T-cell (primary cell): ENCODE results near the gene HPS3. TPM values are rescaled to one million over a fixed set of nuclear protein-coding genes. Genes with fewer than 3 reads are reported as not detected.

Source experiments
- ATAC-seq, 4 experiments: fragments of 200-7000 bp in 3 of 4; fragments of 150-1000 bp in 1 of 4; cut with Tn5 transposase; replicated peaks in 1 of 4; 1 replicate in 3 of 4; 2 replicates in 1 of 4; pipeline ENCODE4 v1.10.0; 2021; ENCODE audit warnings: moderate library complexity in 3 of 4, mild to moderate bottlenecking in 2 of 4, moderate number of reproducible peaks in 1 of 4
- CTCF ChIA-PET, 2 donors: fragments of 300-600 bp; sonication (Branson Sonifier 250); formaldehyde crosslinking; loops; one replicate each; lab custom pipeline; 2022; ENCODE audit warnings: antibody characterized with exemption in 2 of 2; lab: Charles Lee
- POLR2A ChIA-PET, 2 donors: fragments of 300-600 bp; sonication (Branson Sonifier 250); formaldehyde crosslinking; loops; one replicate each; lab custom pipeline; 2022; ENCODE audit warnings: antibody characterized with exemption in 2 of 2; lab: Charles Lee
- DNase-seq, 35 experiments: peaks; one replicate each; pipeline versions ENCODE4 v3.0.0 to v3.0.0-alpha.2; 2013 to 2023
- H3K27ac ChIP-seq: one replicate; pipeline ENCODE4 v1.5.1; 2013; ENCODE audit warnings: low read length
- H3K27me3 ChIP-seq, 2 experiments: replicated peaks in 1 of 2; 1 replicate in 1 of 2; 2 replicates in 1 of 2; pipeline versions ENCODE4 v1.6.1 to v1.7.0; 2013; ENCODE audit warnings: low read length in 1 of 2, mixed read lengths in 1 of 2; ENCODE audit not compliant: control insufficient read depth in 2 of 2, insufficient read depth in 2 of 2; ENCODE audit errors: extremely low read depth in 1 of 2
- H3K36me3 ChIP-seq, 2 donors: 1 replicate in 1 of 2; 2 replicates in 1 of 2; pipeline versions ENCODE4 v1.6.1 to v1.7.0; 2013; ENCODE audit warnings: low read length in 1 of 2; ENCODE audit not compliant: control insufficient read depth in 2 of 2, insufficient read depth in 1 of 2; ENCODE audit errors: extremely low read depth in 1 of 2
- H3K4me1 ChIP-seq, 2 experiments: 1 replicate in 1 of 2; 2 replicates in 1 of 2; pipeline versions ENCODE4 v1.6.1 to v1.7.0; 2013; ENCODE audit warnings: low read length in 2 of 2, mixed read lengths in 1 of 2; ENCODE audit not compliant: insufficient read depth in 2 of 2, control insufficient read depth in 1 of 2; ENCODE audit errors: extremely low read depth in 1 of 2
- H3K4me3 ChIP-seq, 2 donors: 1 replicate in 1 of 2; 2 replicates in 1 of 2; pipeline versions ENCODE4 v1.5.1 to v1.7.0; 2013; ENCODE audit warnings: mild to moderate bottlenecking in 2 of 2, low read length in 1 of 2, moderate library complexity in 1 of 2; ENCODE audit not compliant: control insufficient read depth in 1 of 2; ENCODE audit errors: extremely low read depth in 1 of 2
- H3K9me3 ChIP-seq: 2 replicates; pipeline ENCODE4 v1.7.0; 2013
- H3K27ac Mint-ChIP-seq, 2 donors: one replicate each; pipeline ENCODE4 v1.8.0; 2020 to 2021; ENCODE audit warnings: mild to moderate bottlenecking in 2 of 2, mixed read lengths in 2 of 2
- H3K27me3 Mint-ChIP-seq, 2 donors: one replicate each; pipeline ENCODE4 v1.8.0; 2021 to 2022; ENCODE audit warnings: mixed read lengths in 2 of 2
- H3K36me3 Mint-ChIP-seq: one replicate; pipeline ENCODE4 v1.8.0; 2021; ENCODE audit warnings: mixed read lengths
- H3K4me1 Mint-ChIP-seq, 3 donors: one replicate each; pipeline ENCODE4 v1.8.0; 2020 to 2022; ENCODE audit warnings: mixed read lengths in 3 of 3, mild to moderate bottlenecking in 1 of 3
- H3K4me3 Mint-ChIP-seq, 3 donors: one replicate each; pipeline ENCODE4 v1.8.0; 2020 to 2022; ENCODE audit warnings: mild to moderate bottlenecking in 3 of 3, mixed read lengths in 3 of 3, moderate library complexity in 3 of 3
- H3K9me3 Mint-ChIP-seq, 3 donors: one replicate each; pipeline ENCODE4 v1.8.0; 2020 to 2022; ENCODE audit warnings: mixed read lengths in 3 of 3
- WGBS: methylation state at CpG from one replicate; pipeline ENCODE4 v1.1.5; 2013; ENCODE audit warnings: missing lambda C conversion rate; ENCODE audit not compliant: insufficient coverage; 5-methylcytosine and 5-hydroxymethylcytosine counted together
- total RNA-seq, 35 experiments: library from RNA in 6 of 35; stranded (reverse) in 6 of 35; fragments of 120-200 nt in 1 of 35; gene quantifications; one replicate each; pipeline versions ENCODE4 v1.2.1 to v1.2.4 and lab custom pipeline; 2013 to 2026

The HPS3 gene
- total RNA-seq (10 to 100 TPM; 18.6 to 28.4 (median 21.5) TPM), total RNA-seq (lab: John Stamatoyannopoulos, UW) (4.7 to 88.5 (median 29.3) reads per million in 29 experiments)
- total RNA-seq (2013) = 39.5 TPM

- Mint-ChIP-seq H3K9me3 (no peaks in the 10 kb centered on the region), H3K4me3 (peak within 1 kb of the TSS; percentile 90 to 99 (median 96)), H3K36me3 (peaks cover 5% of the 10 kb centered on the region), H3K4me1 (peaks cover 48 to 49% (median 48%) of the 10 kb centered on the region in 3 donors), H3K27me3 (peaks cover 4 to 11% of the 10 kb centered on the region in 2 donors), H3K27ac (peak within 1 kb of the TSS; percentile 68 to 85)
- Histone ChIP-seq H3K9me3 (no peaks in the 10 kb centered on the region), H3K4me1 (peaks cover 15 to 17% of the 10 kb centered on the region in 2 experiments), H3K4me3 (peak within 1 kb of the TSS; percentile 97), H3K36me3 (no peaks in the 10 kb centered on the region), H3K27me3 (peaks cover 0 to 4% of the 10 kb centered on the region in 2 experiments), H3K27ac (peak within 1 kb of the TSS; percentile 74)
- ChIA-PET POLR2A (interaction anchor here (0.6 to 0.9 kb wide), 4 partner anchors 10 to 1316 kb away, joined by 3 to 8 read pairs (median 3); no protein-coding TSS in a partner anchor), CTCF (interaction anchor here (0.6 to 3.0 kb wide), 13 partner anchors 9 to 1606 kb away, joined by 3 to 26 read pairs (median 3); partner anchors contain the start of gene COMMD2 (in 2 of the 2))
- ATAC-seq (peak; percentile 89 to 93 (median 90)), DNase-seq (peak; percentile 53 to 89 (median 70))
- WGBS = under 1% methylated on average over 84 of the region's 84 CpGs
These were observed at the start of gene HPS3 for GRCh38 chr3:149129326-149130205. Gene HPS3 (plus strand): TSS chr3:149129638. CDS start chr3:149129724, 86 bp downstream.

- no peaks in the 10 kb centered on the region for H3K27me3 Mint-ChIP-seq
- H3K4me1 Mint-ChIP-seq = peaks cover 19 to 24% (median 21%) of the 10 kb centered on the region in 3 donors
- POLR2A ChIA-PET = no interaction called here
- Histone ChIP-seq H3K27me3 (no peaks in the 10 kb centered on the region), H3K9me3 (no peaks in the 10 kb centered on the region), H3K4me1 (peaks cover 0 to 2% of the 10 kb centered on the region in 2 experiments), H3K36me3 (peaks cover 0 to 11% of the 10 kb centered on the region in 2 donors), H3K27ac (no peak overlapping the region), H3K4me3 (no peak overlapping the region)
- no peak overlapping the region for H3K4me3 Mint-ChIP-seq
- ATAC-seq = no peak
- H3K27ac Mint-ChIP-seq = no peak overlapping the region
- peaks cover 16% of the 10 kb centered on the region for H3K36me3 Mint-ChIP-seq
- WGBS = 100% methylated on average over 1 of the region's 3 CpGs
- no peak for DNase-seq
- no peaks in the 10 kb centered on the region for H3K9me3 Mint-ChIP-seq
- CTCF ChIA-PET = no interaction called here
These were observed 49.3 kb upstream of the HPS3 start for GRCh38 chr3:149080011-149080698.

GRCh38 chr3:149080699-149081091, 48.7 kb upstream of the HPS3 start:
- Histone ChIP-seq H3K27ac (no peak overlapping the region), H3K4me3 (no peak overlapping the region), H3K9me3 (no peaks in the 10 kb centered on the region), H3K27me3 (no peaks in the 10 kb centered on the region), H3K36me3 (peaks cover 0 to 6% of the 10 kb centered on the region in 2 donors), H3K4me1 (peaks cover 2 to 8% of the 10 kb centered on the region in 2 experiments)
- DNase-seq (no peak), ATAC-seq (no peak)
- ChIA-PET CTCF (no interaction called here), POLR2A (no interaction called here)
- H3K4me3 Mint-ChIP-seq = no peak overlapping the region
- no CpG with 5 or more reads among the region's 2 CpGs for WGBS
- peaks cover 16% of the 10 kb centered on the region for H3K36me3 Mint-ChIP-seq
- H3K4me1 Mint-ChIP-seq = peaks cover 23 to 30% (median 24%) of the 10 kb centered on the region in 3 donors
- no peak overlapping the region for H3K27ac Mint-ChIP-seq
- H3K9me3 Mint-ChIP-seq = no peaks in the 10 kb centered on the region
- H3K27me3 Mint-ChIP-seq = no peaks in the 10 kb centered on the region

GRCh38 chr3:149081772-149082171, 47.7 kb upstream of the HPS3 start:
- Mint-ChIP-seq H3K27ac (no peak overlapping the region), H3K4me1 (peaks cover 26 to 32% (median 28%) of the 10 kb centered on the region in 3 donors), H3K27me3 (no peaks in the 10 kb centered on the region), H3K36me3 (peaks cover 16% of the 10 kb centered on the region), H3K9me3 (no peaks in the 10 kb centered on the region), H3K4me3 (no peak overlapping the region)
- ChIA-PET CTCF (no interaction called here), POLR2A (interaction anchor here (0.7 kb wide), 2 partner anchors 16 to 141 kb away, joined by 3 to 4 read pairs; no protein-coding TSS in a partner anchor)
- no peak for DNase-seq
- H3K27ac ChIP-seq = no peak overlapping the region
- H3K9me3 ChIP-seq = no peaks in the 10 kb centered on the region
- no CpG with 5 or more reads among the region's 1 CpG for WGBS
- peaks cover 0 to 5% of the 10 kb centered on the region in 2 donors for H3K36me3 ChIP-seq
- peaks cover 2 to 14% of the 10 kb centered on the region in 2 experiments for H3K4me1 ChIP-seq
- H3K27me3 ChIP-seq = no peaks in the 10 kb centered on the region
- no peak overlapping the region for H3K4me3 ChIP-seq
- ATAC-seq = no peak

GRCh38 chr3:149085828-149086231, 43.6 kb upstream of the HPS3 start:
- Histone ChIP-seq H3K4me3 (peak overlapping the region; percentile 88 to 96), H3K27me3 (no peaks in the 10 kb centered on the region), H3K4me1 (peaks cover 2 to 19% of the 10 kb centered on the region in 2 experiments), H3K36me3 (peaks cover 0 to 3% of the 10 kb centered on the region in 2 donors), H3K27ac (peak overlapping the region; percentile 35), H3K9me3 (no peaks in the 10 kb centered on the region)
- no peaks in the 10 kb centered on the region for H3K9me3 Mint-ChIP-seq
- H3K4me3 Mint-ChIP-seq = peak overlapping the region; percentile 94 to 97 (median 96)
- no peaks in the 10 kb centered on the region for H3K27me3 Mint-ChIP-seq
- H3K36me3 Mint-ChIP-seq = peaks cover 12% of the 10 kb centered on the region
- ATAC-seq = peak; percentile 41 to 47 (median 44)
- H3K4me1 Mint-ChIP-seq = peaks cover 22 to 26% (median 23%) of the 10 kb centered on the region in 3 donors
- ChIA-PET POLR2A (no interaction called here), CTCF (no interaction called here)
- peak in 17 of 35 experiments; percentile 3 to 50 (median 8) for DNase-seq
- H3K27ac Mint-ChIP-seq = peak overlapping the region; percentile 75 to 93
- WGBS = 1% methylated on average over 20 of the region's 21 CpGs
